ENCODE data around the gene FLT3LG.
"Not testable (repeated sequence)": the region's sequence is repeated elsewhere in the genome, so short reads cannot be mapped to it uniquely, and the experiment has no call there.

FLT3LG gene

GRCh38 chr19:49440439-49441209 lies 33.4 kb upstream of the FLT3LG start:
- no peak for DNase-seq (ENCODE audit: low read depth)

GRCh38 chr19:49441210-49441959 lies 32.6 kb upstream of the FLT3LG start, which contains the start of gene SLC17A7:
SLC17A7 (minus strand) TSS chr19:49441527; CDS start chr19:49441379, 148 bp downstream.
- no peak for DNase-seq (ENCODE audit: low read depth)

- no peak for DNase-seq (ENCODE audit: low read depth)
These were observed 32.1 kb upstream of the FLT3LG start for GRCh38 chr19:49441960-49442350.

- DNase-seq (ENCODE audit: low read depth): no peak
These were observed 31.7 kb upstream of the FLT3LG start for GRCh38 chr19:49442354-49442753.

GRCh38 chr19:49442771-49443365 lies 31.1 kb upstream of the FLT3LG start:
- DNase-seq (ENCODE audit: low read depth): no peak

- peak; percentile 90 for DNase-seq (ENCODE audit: low read depth)
These were observed 30.5 kb upstream of the FLT3LG start for GRCh38 chr19:49443366-49444099.

GRCh38 chr19:49444100-49444700 lies 29.8 kb upstream of the FLT3LG start:
- DNase-seq (ENCODE audit: low read depth): not testable (repeated sequence)

GRCh38 chr19:49445997-49446396 lies 28.0 kb upstream of the FLT3LG start:
- DNase-seq (ENCODE audit: low read depth): no peak

GRCh38 chr19:49447485-49448431 lies 26.3 kb upstream of the FLT3LG start:
- no peak for DNase-seq (ENCODE audit: low read depth)

GRCh38 chr19:49448432-49448786 lies 25.6 kb upstream of the FLT3LG start:
- no peak for DNase-seq (ENCODE audit: low read depth)

- DNase-seq (ENCODE audit: low read depth): no peak
These were observed 23.6 kb upstream of the FLT3LG start for GRCh38 chr19:49450405-49450804.

GRCh38 chr19:49451430-49452181 lies 22.4 kb upstream of the FLT3LG start, which contains the start of gene PIH1D1:
PIH1D1 (minus strand) TSS chr19:49451814; CDS start chr19:49451574, 240 bp downstream.
- peak; percentile 91 for DNase-seq (ENCODE audit: low read depth)

- peak; percentile 94 for DNase-seq (ENCODE audit: low read depth)
These were observed 20.8 kb upstream of the FLT3LG start, which contains the start of gene ALDH16A1 for GRCh38 chr19:49453013-49453756. ALDH16A1 (plus strand) TSS chr19:49453225; CDS start chr19:49453332, 107 bp downstream.

- DNase-seq (ENCODE audit: low read depth): no peak
These were observed 20.2 kb upstream of the FLT3LG start for GRCh38 chr19:49453757-49454240.

- no peak for DNase-seq (ENCODE audit: low read depth)
These were observed 18.2 kb upstream of the FLT3LG start for GRCh38 chr19:49455773-49456172.

- DNase-seq (ENCODE audit: low read depth): no peak
These were observed 17.7 kb upstream of the FLT3LG start for GRCh38 chr19:49456326-49456725.

GRCh38 chr19:49458567-49458903 lies 15.5 kb upstream of the FLT3LG start:
- DNase-seq (ENCODE audit: low read depth): no peak

GRCh38 chr19:49459388-49459787 lies 14.6 kb upstream of the FLT3LG start:
- no peak for DNase-seq (ENCODE audit: low read depth)

- not testable (repeated sequence) for DNase-seq (ENCODE audit: low read depth)
These were observed 12.9 kb upstream of the FLT3LG start for GRCh38 chr19:49461130-49461529.
